K562 (cell line): ENCODE results near the gene OR10D3. TPM values are rescaled to one million over a fixed set of nuclear protein-coding genes. Genes with fewer than 3 reads are reported as not detected.

Experiments
- ATAC-seq: fragments of 200-7000 bp; cut with Tn5 transposase; 3 replicates; pipeline ENCODE4 v1.9.1; 2020; ENCODE audit warnings: moderate library complexity
- BruUV-seq: library from RNA; stranded (reverse); fragments of 400-500 nt; replicated peaks from 2 replicates; lab custom pipeline; 2021; lab: Mats Ljungman, UMichigan
- CTCF ChIA-PET: fragments of 300-600 bp; formaldehyde crosslinking; extraction: SDS; loops from one replicate; lab custom pipeline; 2021; ENCODE audit warnings: low intra/inter-chr PET ratio; lab: Yijun Ruan, JAX
- POLR2A ChIA-PET: fragments of 300-600, 350-650 bp; sonication (Branson Sonifier 250); formaldehyde crosslinking; extraction: SDS; loops from one replicate; lab custom pipeline; 2021; ENCODE audit warnings: antibody characterized with exemption, inconsistent platforms; lab: Yijun Ruan, JAX
- DNase-seq, 4 experiments: peaks; one replicate each; pipeline versions ENCODE4 v3.0.0 to v3.0.0-alpha.2; 2011 to 2018; ENCODE audit warnings: low spot score in 3 of 4, mixed read lengths in 3 of 4; ENCODE audit errors: extremely low read depth in 1 of 4
- FAIRE-seq: peaks from 2 replicates; lab custom pipeline; 2011; peaks lifted over from hg19 to GRCh38; lab: Jason Lieb, UNC
- H2AFZ ChIP-seq: 2 replicates; pipeline ENCODE4 v1.6.0; 2011; ENCODE audit warnings: low read depth, low read length, control low read depth, inconsistent platforms
- H3K27ac ChIP-seq: fragments of 200-600 bp; 3 replicates; pipeline ENCODE4 v1.8.0; 2011; ENCODE audit warnings: low read depth, mild to moderate bottlenecking, control low read depth, inconsistent platforms, low read length, moderate library complexity, mixed read lengths; ENCODE audit errors: extremely low read depth
- H3K27me3 ChIP-seq, 2 experiments: fragments of 300-600 bp in 1 of 2; 2 replicates in 1 of 2; 3 replicates in 1 of 2; pipeline versions ENCODE4 v1.6.0 to v1.8.0; 2011; ENCODE audit warnings: inconsistent platforms in 2 of 2, low read length in 2 of 2, mild to moderate bottlenecking in 1 of 2, mixed read lengths in 1 of 2, moderate library complexity in 1 of 2; ENCODE audit not compliant: control insufficient read depth in 2 of 2, insufficient read depth in 2 of 2
- H3K36me3 ChIP-seq: fragments of 300-600 bp; 3 replicates; pipeline ENCODE4 v1.8.0; 2011; ENCODE audit warnings: mild to moderate bottlenecking, low read length, inconsistent platforms; ENCODE audit not compliant: control insufficient read depth, insufficient read depth
- H3K4me1 ChIP-seq, 2 experiments: fragments of 200-600 bp in 1 of 2; replicated peaks in 1 of 2; 2 replicates in 1 of 2; 3 replicates in 1 of 2; pipeline versions ENCODE4 v1.5.1 to v1.8.0; 2011; ENCODE audit warnings: inconsistent platforms in 2 of 2, low read length in 2 of 2, mild to moderate bottlenecking in 1 of 2, mixed read lengths in 1 of 2, moderate library complexity in 1 of 2; ENCODE audit not compliant: control insufficient read depth in 2 of 2, insufficient read depth in 2 of 2
- H3K4me2 ChIP-seq: 2 replicates; pipeline ENCODE4 v1.6.1; 2011; ENCODE audit warnings: low read length, control low read depth, inconsistent platforms, mixed read lengths; ENCODE audit not compliant: insufficient read depth
- H3K4me3 ChIP-seq: fragments of 200-600 bp; sonication (generic), shearing (Covaris generic); 2 replicates; pipeline ENCODE4 v1.5.1; 2016; ENCODE audit warnings: control low read depth, inconsistent platforms
- H3K79me2 ChIP-seq: fragments of 200-600 bp; 3 replicates; pipeline ENCODE4 v1.8.0; 2011; ENCODE audit warnings: low read length, inconsistent platforms; ENCODE audit not compliant: control insufficient read depth, insufficient read depth
- H3K9ac ChIP-seq, 2 experiments: 2 replicates each; pipeline versions ENCODE4 v1.6.0 to v1.6.1; 2011; ENCODE audit warnings: low read depth in 2 of 2, low read length in 2 of 2, control low read depth in 1 of 2, inconsistent platforms in 1 of 2, mild to moderate bottlenecking in 1 of 2, mixed read lengths in 1 of 2; ENCODE audit not compliant: insufficient read depth in 1 of 2
- H3K9me1 ChIP-seq: one replicate; pipeline ENCODE4 v1.6.0; 2011; ENCODE audit warnings: inconsistent platforms, mild to moderate bottlenecking, low read length, moderate library complexity; ENCODE audit not compliant: control insufficient read depth, insufficient read depth
- H3K9me3 ChIP-seq: replicated peaks from 2 replicates; pipeline ENCODE4 v1.5.1; 2011; ENCODE audit warnings: low read depth, low read length, inconsistent platforms; ENCODE audit not compliant: control insufficient read depth, insufficient read depth
- H4K20me1 ChIP-seq: replicated peaks from 2 replicates; pipeline ENCODE4 v1.6.1; 2011; ENCODE audit warnings: low read length, inconsistent platforms, mixed read lengths; ENCODE audit not compliant: control insufficient read depth, insufficient read depth
- CTCF ChIP-seq, 3 experiments: IDR thresholded peaks in 2 of 3; conservative IDR thresholded peaks in 1 of 3; 2 replicates each; pipeline ENCODE4 v1.5.1; 2011 to 2012; ENCODE audit warnings: low read length in 3 of 3, mild to moderate bottlenecking in 3 of 3, control low read depth in 2 of 3, improper control_type of control experiment in 1 of 3, inconsistent platforms in 1 of 3, low read depth in 1 of 3, mixed read lengths in 1 of 3, moderate library complexity in 1 of 3; ENCODE audit not compliant: insufficient read depth in 2 of 3
- MTA3 ChIP-seq: fragments of 450-650 bp; formaldehyde crosslinking; IDR thresholded peaks from 2 replicates; pipeline ENCODE4 v1.6.1; 2017; ENCODE audit warnings: mild to moderate bottlenecking, borderline replicate concordance
- YY1 ChIP-seq, 3 experiments: IDR thresholded peaks; 2 replicates each; pipeline ENCODE4 v1.6.1; 2011; ENCODE audit warnings: low read length in 2 of 3, mild to moderate bottlenecking in 2 of 3, moderate library complexity in 2 of 3, borderline replicate concordance in 1 of 3, control low read depth in 1 of 3, low read depth in 1 of 3; ENCODE audit not compliant: insufficient read depth in 3 of 3, insufficient replicate concordance in 2 of 3, control insufficient read depth in 1 of 3, insufficient read length in 1 of 3; ENCODE audit errors: extremely low read depth in 1 of 3
- ZNF561 ChIP-seq: fragments of 450-650 bp; formaldehyde crosslinking; conservative IDR thresholded peaks from 2 replicates; pipeline ENCODE4 v1.4.0; 2020; ENCODE audit warnings: mild to moderate bottlenecking, moderate library complexity
- WGBS: fragments of 100-300 bp; shearing (Covaris generic); methylation state at CpG from one replicate; pipeline ENCODE4 v1.1.6; 2016; ENCODE audit warnings: low coverage, mixed read lengths; ENCODE audit not compliant: insufficient coverage; ENCODE audit errors: missing lambda C conversion rate; 5-methylcytosine and 5-hydroxymethylcytosine counted together
- in situ Hi-C: fragments of 300-500 bp; cut with MboI; formaldehyde crosslinking; loops from 4 replicates; pipeline ENCODE4 v1.15.0; 2018; ENCODE audit warnings: inconsistent platforms, mixed read lengths
- intact Hi-C: fragments of 100-400 bp; cut with micrococcal nuclease; formaldehyde crosslinking; loops from 2 replicates; pipeline ENCODE4 v1.14.2; 2022
- polyA plus RNA-seq, 8 experiments: library from polyadenylated mRNA; depleted of rRNA in 4 of 8; stranded (reverse) in 5 of 8; unstranded in 3 of 8; fragments of >200 nt; fragmentation: Nextera tagmentation in 2 of 8; fragmentation: Illumina TruSeq in 1 of 8; extraction: Ambion mirVana in 2 of 8; extraction: Trizol in 1 of 8; gene quantifications; 2 replicates each; pipeline versions ENCODE4 v1.2.1 to v1.2.3, GENCODE V29; 2011 to 2014; ENCODE audit warnings: inconsistent platforms in 1 of 8, missing spikeins in 1 of 8
- total RNA-seq, 7 experiments: library from RNA; depleted of rRNA in 6 of 7; stranded (reverse); fragments of >200 nt in 6 of 7; fragmentation: Illumina TruSeq in 2 of 7; extraction: Trizol in 2 of 7; gene quantifications; 2 replicates each; pipeline versions ENCODE4 v1.2.1 to v1.2.3, GENCODE V29; 2011 to 2021; ENCODE audit warnings: low replicate concordance in 1 of 7

Gene OR10D3
- total and polyA plus RNA-seq, 9 of the 15 experiments (the other 6 are each of a cell fraction or from before 2014, with no cell fraction given), result 0.07 to 2.9 (median 0.80) TPM; not detected in 1

- no peak for DNase-seq
- no peak overlapping the region for H3K27ac ChIP-seq
- H4K20me1 ChIP-seq, result no peaks in the 10 kb centered on the region
- no peak for ATAC-seq
- POLR2A ChIA-PET, result no interaction called here
- no peaks in the 10 kb centered on the region for H3K79me2 ChIP-seq
- no peak overlapping the region for H3K4me2 ChIP-seq
- intact Hi-C loops, result no loop called here
- H3K4me1 ChIP-seq, result no peaks in the 10 kb centered on the region
- TF ChIP-seq CTCF (IDR thresholded peaks at IDR 0.05 in 2 of 3, conservative IDR thresholded peaks at IDR 0.05 in 1 of 3; ENCODE audit: insufficient read depth in 2 of 3, low read depth in 1 of 3, low read length in 3 of 3) (peak in 1 of 3 experiments; percentile 17; a peak in 1 of 6 replicates), YY1 (IDR thresholded peaks at IDR 0.05; ENCODE audit: borderline replicate concordance in 1 of 3, control insufficient read depth in 1 of 3, extremely low read depth in 1 of 3, insufficient read depth in 3 of 3, insufficient read length in 1 of 3, insufficient replicate concordance in 2 of 3, low read depth in 1 of 3, low read length in 2 of 3) (no peak), ZNF561 (CRISPR knock-in tag) (no peak), MTA3 (no peak)
- WGBS, result 15% methylated on average over 3 of the region's 3 CpGs
- no TSS peak for BruUV-seq
- CTCF ChIA-PET, result no interaction called here
- in situ Hi-C loops, result no loop called here
- H2AFZ ChIP-seq, result no peak overlapping the region
- no peaks in the 10 kb centered on the region for H3K36me3 ChIP-seq
- no peaks in the 10 kb centered on the region for H3K9me1 ChIP-seq
- no peaks in the 10 kb centered on the region for H3K27me3 ChIP-seq
- no peak for FAIRE-seq
- H3K9ac ChIP-seq, result no peak overlapping the region
- H3K9me3 ChIP-seq, result no peaks in the 10 kb centered on the region
- H3K4me3 ChIP-seq, result no peak overlapping the region
Observed at GRCh38 chr11:124152770-124153407, 30.3 kb upstream of the OR10D3 start.
